HG03025 (cell line): Measurements from ENCODE around the gene FAM98B.

Experiments
- ATAC-seq: cut with Tn5 transposase; IDR thresholded peaks from one replicate; pipeline ENCODE4 v1.9.1; 2021; ENCODE audit warnings: mild to moderate bottlenecking, moderate library complexity; ENCODE audit not compliant: unreplicated experiment, low FRiP score

FAM98B gene

GRCh38 chr15:38504680-38505467 lies 50.9 kb downstream of the FAM98B start:
- no peak for ATAC-seq

DNA sequence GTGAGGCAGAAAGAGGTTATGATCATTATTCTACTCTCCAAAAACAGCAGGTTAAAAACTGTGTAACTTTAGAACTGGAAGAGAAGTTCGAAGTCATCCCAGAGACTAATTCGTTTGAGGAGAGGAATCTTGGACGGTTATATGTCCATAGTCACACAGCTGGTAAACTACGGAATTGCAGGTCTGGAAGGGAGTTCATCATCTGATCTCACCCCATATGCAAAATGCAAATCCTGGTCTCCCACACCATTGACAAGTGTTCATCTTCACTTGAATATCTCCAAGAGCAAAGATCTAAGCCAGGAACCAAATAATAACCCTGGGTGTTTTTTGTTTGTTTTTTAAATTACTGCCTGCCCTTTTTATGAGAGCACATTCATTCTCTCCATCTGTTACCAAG lies 53.1 kb downstream of the FAM98B start:
- no peak for ATAC-seq

DNA sequence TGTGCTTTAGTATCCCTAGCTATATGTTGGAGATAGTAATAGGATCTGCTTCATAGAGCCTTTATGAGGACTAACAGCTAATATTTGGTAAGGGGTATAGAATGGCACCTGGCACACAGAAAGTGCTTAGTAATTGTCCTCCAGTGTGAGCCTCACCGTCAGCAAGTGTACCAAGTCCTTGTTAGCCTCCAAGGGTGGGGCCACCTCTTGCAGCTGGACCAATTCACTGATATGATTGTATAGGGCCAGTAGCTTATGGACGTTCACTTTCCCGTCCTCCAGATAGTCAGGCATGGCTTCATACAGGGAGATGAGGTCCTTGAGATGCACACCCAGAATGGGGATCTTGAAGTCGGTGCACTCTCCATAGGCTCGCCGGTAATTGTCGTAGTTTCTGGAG lies 53.6 kb downstream of the FAM98B start:
- ATAC-seq = no peak

- ATAC-seq = peak; percentile 50
Measured at GRCh38 chr15:38508647-38509046, 54.7 kb downstream of the FAM98B start.

- ATAC-seq = no peak
Measured at GRCh38 chr15:38509152-38509551, 55.2 kb downstream of the FAM98B start.

GRCh38 chr15:38512901-38513300 lies 59.0 kb downstream of the FAM98B start:
- ATAC-seq = no peak

- peak; percentile 90 for ATAC-seq
Measured at GRCh38 chr15:38514601-38515000, 60.7 kb downstream of the FAM98B start.

GRCh38 chr15:38516626-38517025 lies 62.7 kb downstream of the FAM98B start:
- no peak for ATAC-seq

DNA sequence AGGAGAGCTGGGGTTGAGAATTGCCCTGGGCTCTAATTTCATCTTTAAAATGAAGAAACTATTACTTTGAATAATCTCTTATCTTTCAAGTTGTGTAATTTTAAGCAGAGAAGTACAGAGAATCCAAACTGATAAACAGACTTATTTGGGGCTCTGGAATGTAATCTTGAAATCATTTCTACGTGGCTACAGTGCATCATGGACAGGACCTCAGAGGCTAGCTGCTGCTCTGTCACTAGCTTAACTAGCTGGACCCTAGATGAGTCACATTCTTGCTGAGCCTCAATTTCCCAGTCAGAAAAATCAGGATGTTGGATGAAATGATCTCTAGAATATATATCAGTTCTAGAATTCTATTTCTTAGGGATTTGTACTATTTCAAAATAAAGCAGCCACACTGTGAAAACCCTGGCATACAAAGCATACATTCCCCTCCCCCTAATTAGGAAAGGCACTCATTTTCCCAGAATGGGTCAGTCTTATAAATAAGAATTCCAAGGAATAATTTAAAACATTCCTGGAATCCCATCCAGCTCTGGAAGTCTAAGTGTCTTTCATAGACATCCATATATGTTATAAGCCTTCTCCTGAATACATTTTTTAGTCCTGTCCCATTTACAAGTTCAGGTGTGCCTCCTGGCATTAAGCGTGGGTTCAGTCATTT lies 63.5 kb downstream of the FAM98B start:
- ATAC-seq = no peak

- no peak for ATAC-seq
Measured at GRCh38 chr15:38518084-38518483, 64.2 kb downstream of the FAM98B start.

- ATAC-seq = no peak
Measured at GRCh38 chr15:38520035-38520434, 66.1 kb downstream of the FAM98B start.

- ATAC-seq = no peak
Measured at GRCh38 chr15:38521316-38521715, 67.4 kb downstream of the FAM98B start.

- no peak for ATAC-seq
Measured at GRCh38 chr15:38522922-38523321, 69.0 kb downstream of the FAM98B start.

DNA sequence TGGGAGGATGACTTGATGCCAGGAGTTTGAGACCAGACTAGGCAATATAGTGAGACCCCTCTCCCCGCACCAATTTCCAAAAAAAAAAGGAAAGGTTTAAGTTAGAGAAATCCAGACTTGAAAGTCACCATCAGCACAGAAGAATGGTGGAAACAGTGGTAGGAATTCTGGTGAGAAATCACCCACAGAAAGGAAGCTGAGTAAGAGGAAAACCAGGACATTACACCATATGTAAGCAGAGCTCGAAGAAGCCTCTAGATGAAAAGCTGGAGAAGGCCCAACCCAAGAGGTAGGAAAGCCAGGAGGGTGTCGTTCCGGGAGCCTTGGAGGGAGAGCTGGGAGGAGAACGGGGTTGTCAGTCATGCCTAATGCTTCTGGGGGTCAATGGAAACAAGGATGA lies 70.2 kb downstream of the FAM98B start:
- no peak for ATAC-seq

DNA sequence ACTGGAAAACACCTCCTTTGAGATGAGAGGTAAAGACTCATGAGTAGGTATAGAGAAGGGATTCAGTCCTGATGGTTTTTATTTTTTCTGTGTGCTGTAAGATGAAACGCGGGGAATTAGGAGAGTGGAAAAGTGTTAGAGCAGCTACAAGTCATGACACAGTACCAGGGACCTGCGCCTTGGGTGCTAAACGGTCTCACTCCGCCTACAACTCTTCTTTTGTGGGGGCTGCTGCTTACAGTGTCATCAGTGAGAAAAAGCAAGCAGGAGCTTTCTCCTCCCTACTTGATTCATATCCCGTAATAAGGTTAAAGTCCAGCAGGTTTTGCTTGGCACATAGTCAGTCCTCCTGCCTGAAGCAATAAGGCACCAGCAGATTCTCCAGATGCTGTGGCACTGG lies 71.6 kb downstream of the FAM98B start:
- ATAC-seq = no peak

DNA sequence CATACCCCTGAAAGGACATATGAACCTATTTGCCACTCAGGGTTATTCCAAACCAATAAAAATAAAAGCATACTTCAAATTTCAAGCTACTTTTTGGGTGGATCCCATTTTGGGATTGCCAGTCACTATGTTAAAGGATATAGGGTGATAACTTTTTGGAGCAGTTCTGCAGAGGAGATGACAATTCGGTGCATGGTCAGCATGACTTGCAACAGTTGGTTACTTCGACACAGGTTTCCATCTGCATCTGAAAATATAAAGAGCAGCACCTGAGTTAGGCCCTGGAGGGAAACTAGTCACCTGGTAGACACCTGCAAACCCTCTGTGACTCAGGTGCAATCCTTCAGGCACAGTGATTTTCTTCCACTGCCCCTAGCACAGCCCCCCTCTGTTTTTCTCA lies 72.2 kb downstream of the FAM98B start:
- no peak for ATAC-seq

- no peak for ATAC-seq
Measured at GRCh38 chr15:38528294-38528693, 74.4 kb downstream of the FAM98B start.

- ATAC-seq = no peak
Measured at GRCh38 chr15:38530113-38530512, 76.2 kb downstream of the FAM98B start.

DNA sequence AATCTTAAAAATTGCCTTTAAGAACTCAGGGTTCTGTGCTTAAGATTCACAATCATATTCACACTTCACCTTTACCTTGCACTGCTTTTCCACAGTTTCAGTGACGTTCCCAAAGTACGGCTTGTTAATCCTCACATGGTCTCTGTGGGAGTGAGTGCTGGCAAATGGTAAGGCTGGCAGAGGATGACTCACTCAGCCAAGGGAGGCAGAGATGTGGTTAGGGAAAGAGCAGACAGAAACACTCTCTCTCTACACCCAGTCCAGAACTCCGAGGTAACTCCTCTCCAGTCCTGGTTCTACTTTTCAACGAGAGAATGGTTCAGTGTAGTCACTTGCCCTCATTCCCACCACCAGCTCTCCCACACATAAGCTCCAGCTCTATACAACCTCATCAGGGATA lies 77.6 kb downstream of the FAM98B start:
- no peak for ATAC-seq

- ATAC-seq = no peak
Measured at GRCh38 chr15:38532728-38533127, 78.8 kb downstream of the FAM98B start.

DNA sequence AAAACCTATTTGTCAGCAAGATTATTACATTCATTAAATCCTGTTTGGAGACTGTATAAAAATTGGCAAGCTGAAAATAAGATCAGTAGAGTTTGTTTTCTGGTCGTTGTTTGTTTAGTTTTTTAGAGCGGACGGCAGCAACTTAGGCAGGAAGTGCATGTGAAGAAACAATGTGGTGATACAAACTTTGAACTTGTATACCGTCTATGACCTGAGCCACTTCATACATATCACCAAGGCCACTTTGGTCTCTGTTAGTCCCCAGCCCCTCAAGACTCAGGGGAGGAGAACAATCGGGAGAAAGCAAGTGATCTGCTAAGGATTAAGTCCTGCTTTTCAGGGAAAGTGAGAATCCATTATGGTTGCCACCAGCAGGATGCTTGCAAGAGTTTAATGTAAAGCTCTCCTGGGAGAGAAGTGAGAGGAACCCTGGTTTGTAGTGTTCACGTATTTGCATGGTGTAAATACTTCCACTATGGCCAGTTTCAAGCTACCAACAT lies 79.5 kb downstream of the FAM98B start:
- no peak for ATAC-seq

DNA sequence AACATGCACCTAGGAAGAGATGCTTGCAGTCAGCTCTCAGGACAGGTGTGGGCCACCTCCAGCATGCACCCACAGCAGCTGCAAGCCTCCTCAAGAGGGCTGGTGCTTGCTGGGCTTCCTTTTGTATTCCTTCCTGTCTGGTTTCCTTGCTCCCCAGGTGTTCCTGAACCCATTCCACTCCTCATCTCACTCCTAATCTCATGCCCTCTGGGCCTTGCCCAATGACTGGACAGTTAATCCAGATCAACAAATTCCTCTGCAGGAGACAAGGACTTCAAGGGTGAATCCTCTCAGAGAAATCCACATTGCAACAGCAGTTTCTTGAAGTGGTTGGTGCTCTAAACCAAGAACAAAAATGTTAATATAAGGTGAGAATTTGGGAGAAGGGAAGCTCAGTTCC lies 80.0 kb downstream of the FAM98B start:
- no peak for ATAC-seq
